GM19351 (cell line): ENCODE data around the gene ARMC2.
"Not testable (repeated sequence)": the region's sequence is repeated elsewhere in the genome, so short reads cannot be mapped to it uniquely, and the experiment has no call there.

ENCODE experiments used
- ATAC-seq: cut with Tn5 transposase; IDR thresholded peaks from one replicate; pipeline ENCODE4 v1.9.1; 2021; ENCODE audit warnings: mild to moderate bottlenecking, moderate library complexity; ENCODE audit not compliant: unreplicated experiment

The ARMC2 gene

DNA sequence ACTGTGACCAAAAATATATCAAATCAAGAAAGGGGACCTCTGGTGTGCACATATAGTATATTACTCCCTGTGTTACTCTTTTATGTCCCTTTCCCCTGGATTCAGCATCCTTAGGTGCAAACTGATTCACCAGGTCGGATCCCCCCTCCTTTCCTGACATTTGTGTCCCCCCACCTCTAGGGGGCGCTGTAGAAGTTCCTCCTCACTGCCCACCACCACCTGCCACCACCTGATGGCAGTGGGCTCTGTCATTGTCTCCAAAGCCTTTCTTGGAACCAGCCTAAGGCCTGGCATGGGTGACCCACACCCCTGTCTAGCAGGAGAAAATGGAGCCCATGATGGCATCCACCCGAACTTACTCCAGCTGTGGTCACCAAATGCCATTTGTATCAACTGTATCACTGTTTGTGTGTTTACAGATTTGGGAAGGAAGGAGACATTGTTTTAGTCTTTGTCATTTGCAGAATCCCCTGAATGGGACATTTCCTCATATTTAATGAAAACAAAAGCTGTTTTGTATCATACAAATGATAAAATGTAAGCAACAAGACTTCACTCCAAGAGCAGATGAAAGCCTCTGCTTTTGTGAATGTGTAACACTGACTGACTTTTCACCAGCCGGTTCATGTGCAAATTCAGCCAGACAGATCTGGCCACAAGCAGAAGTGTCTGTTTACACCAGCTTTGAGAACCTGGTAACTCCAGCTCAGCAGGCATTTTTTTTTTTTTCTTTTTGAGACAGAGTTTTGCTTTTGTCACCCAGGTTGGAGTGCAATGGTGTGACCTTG is 66.2 kb downstream of the ARMC2 start:
- ATAC-seq, result no peak

DNA sequence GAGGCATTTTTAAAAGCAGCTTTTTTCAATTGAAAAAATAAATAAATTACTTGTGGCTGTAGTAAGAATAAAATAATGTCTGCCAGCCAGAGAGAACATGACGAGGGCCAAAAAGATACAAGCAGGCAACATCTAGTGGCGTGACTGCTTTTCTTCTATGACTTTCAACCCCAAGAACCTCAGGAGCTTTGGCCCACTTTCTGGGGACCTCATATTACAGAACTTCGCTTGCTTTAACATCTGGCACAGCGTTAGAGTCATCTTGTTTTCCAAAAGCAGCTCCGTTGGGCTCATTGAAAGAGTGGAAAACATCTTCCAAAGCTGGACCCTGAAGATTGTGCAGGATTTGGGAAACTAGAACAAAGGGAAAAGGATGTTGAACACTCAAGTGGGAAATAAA is 67.0 kb downstream of the ARMC2 start:
- ATAC-seq, result no peak

DNA sequence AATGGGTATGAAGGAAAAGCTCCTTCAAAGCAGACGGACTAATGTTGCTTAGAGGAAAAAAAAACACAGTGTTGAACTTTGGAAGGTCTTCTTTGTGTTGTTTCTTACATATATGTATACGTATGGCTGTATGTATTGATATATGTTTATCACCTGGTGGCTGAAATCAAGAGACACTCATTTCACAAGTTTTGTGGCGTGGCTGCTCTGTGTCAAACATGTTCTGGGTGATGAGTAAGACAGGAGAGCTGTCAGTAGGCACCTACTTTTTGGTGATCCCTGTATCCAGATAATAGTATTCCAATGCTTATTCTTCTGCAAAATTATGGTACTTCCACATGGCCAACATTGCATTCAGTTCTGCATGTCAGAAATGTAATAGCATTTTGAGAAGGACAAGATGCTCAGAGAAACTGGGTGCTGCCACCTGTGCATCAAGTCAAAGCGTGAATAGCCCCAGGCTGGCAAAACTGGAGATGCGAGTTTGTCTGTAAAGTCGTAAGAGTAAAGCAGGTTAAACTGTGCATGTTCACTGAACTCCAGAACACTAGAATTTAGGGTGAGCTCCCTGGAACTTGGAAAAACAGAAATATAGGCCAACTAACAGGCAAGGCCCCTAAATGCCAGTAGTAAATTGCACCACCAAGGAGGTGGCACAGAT is 67.9 kb downstream of the ARMC2 start:
- no peak for ATAC-seq

DNA sequence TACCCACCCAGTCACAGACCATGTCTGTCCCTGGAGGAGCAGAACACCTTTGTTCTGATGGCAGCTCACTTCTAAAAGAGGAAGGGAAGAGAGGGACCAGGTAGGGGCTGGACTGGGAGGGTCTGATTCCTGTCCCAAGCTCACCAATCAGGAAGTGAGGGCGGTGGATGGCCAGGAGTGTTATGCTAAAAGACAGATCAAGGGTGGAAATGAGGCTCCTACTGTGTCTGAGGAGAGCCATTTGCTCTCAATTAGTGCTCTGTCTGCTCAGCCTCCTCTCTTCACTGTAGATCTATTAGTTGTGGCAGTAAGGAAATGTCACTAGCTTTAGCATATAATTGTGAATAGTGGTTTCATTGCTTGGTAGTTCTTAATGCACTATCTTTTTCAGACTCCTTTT is 72.5 kb downstream of the ARMC2 start:
- ATAC-seq, result no peak

DNA sequence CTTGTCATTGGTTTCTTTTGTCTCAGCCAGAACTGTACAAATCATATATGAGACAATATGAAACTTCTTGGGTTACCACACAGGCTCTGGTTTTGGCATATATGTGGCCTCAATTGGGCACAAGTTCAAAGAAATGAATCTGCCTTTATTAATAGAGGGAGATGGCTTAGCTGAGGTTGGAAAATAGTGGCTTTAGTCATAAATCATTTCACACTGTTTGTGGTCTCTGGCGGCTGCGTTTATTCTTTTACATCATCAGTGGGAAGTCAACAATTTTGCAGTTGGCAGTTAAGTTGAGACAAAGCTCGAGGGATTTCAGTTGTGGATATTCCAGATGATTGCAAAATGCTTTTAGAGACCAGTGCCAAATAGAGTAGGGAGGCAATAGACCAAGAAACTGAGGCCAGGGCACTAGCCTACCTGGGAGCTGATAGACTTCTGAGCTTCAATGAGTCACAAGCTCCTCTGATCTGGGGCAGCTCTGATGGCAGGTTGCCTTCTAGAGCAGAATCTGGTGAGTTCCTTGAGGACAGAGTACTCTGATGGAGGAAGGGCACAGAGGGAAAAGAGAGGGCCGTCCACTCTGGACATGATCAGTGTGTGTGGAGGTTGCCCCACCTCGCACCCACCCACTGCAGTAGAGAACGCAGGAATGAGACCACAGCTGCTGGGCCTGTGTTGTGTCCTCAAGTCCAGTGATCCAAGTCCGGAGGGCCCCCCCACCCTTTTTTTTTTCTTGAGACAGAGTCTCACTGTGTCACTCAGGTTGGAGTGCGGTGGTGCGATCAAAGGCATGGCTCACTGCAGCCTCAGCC is 73.5 kb downstream of the ARMC2 start:
- ATAC-seq, result no peak

DNA sequence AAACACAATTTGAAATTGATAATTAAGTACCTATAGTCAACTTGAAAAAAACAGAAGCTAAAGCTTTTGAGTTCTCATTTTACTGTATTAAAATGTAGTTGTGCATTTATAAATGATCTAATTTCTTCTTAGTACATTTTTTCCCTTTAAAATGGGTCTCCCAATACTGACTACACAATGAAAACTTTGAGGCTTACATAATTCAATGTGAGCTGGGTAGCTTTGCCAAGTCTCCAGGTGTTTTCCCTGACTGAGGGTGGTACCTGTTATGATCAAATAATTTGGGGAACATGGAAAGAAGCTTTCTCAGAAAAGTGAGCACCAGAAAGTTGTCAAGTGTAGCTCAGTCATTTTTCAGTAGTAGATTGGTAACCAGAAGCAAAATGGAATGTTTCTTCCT is 74.3 kb downstream of the ARMC2 start:
- no peak for ATAC-seq

DNA sequence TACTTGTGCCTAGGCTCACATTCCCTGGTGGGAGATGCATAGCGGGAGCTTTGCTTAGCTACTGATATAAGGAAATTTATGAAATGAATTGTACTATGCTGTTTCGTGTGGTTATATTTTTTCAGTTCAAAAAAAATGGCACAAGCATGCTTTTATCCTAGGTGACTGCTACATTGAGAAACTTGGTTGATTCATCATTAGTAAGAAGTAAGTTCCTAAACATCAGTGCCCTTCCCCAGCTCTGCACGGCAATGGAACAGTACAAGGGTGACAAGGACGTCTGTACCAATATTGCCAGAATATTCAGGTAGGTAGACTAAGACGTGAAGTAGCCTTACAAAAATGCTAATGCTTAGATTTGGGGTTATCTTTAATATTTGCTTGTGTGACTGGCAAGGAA is 79.7 kb downstream of the ARMC2 start:
- ATAC-seq, result no peak

DNA sequence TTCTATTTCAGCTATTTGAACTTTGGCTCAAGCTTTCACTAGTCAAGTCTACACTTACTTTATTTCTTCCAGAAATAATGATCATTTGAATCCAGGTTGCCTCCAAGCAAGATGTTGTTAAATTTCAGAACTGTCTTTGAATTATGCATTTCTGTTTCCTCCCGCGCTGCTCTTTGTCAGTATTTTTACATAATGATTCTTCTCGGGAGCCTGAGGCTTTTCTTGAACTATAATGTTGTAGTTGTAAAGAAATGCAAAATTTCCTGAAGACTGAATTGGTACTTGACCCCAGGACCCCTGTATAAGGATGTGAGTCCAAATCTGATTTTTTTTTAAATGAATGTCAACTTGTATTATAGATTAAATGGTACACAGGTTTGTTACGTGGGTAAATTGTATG is 80.4 kb downstream of the ARMC2 start:
- ATAC-seq, result no peak

DNA sequence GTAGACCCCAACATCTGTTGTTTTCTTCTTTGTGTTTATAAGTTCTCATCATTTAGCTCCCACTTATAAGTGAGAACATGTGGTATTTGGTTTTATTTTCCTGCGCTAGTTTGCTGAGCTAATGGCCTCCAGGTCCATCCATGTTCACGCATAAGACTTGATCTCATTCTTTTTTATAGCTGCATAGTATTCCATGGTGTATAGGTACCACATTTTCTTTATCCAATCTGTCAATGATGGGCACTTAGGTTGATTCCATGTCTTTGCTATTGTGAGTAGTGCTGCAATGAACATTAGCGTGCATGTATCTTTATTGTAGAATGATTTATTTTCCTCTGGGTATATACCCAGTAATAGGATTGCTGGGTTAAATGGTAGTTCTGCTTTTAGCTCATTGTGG is 82.9 kb downstream of the ARMC2 start:
- ATAC-seq, result not testable (repeated sequence)

DNA sequence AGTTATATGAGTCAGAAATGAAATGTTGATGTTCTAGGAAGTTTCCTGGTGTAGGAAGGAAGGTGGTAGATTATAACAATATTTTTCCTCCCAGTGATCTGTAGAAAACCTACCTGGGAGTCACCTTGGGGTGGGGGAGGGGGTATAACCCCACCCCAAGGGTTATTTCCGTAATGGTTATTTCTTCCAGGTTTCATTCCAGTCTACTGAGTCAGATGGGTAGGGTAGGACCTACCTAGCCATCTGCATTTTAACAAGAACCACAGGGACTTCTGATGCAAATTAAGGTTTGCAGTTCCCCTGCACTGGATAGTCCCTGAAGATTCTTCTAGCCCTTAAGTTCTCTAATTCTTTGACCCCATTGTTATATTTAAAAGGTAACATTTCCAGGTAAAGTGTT is 88.9 kb downstream of the ARMC2 start:
- ATAC-seq, result no peak

DNA sequence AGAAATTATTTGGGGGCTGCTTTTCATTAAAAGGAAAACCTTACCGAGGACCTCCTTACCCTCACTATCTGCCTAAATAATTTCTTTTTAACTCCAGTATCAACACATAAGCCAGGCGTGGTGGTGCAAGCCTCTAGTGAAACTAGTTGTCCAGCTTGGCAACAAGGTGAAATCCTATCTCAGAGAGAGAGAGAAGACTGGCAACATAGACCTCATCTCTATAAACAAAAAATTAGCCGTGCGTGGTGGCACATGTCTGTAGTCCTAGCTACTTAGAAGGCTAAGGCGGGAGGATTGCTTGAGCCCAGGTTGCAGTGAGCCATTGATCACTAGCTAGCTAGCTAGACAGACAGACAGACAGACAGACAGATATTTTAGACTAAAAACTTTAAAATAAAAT is 92.5 kb downstream of the ARMC2 start:
- no peak for ATAC-seq

DNA sequence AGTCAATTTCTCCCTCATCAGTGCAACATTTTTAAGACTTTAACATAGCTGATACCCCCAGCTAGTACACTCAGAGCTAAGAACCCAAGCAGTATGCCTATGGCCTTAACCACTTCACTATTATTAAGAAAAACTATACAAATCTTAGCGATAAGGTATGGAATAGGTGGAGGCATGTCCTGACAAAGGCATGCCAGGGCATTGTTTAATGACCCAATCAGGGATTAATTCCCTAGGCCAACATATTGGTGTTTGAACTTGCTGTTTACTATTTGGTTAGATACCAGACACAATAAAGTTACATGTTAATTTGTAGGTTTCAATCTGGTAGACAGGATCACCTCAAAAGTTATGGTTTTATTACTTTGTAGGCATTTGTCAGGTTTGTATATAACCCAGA is 93.1 kb downstream of the ARMC2 start:
- ATAC-seq, result no peak

DNA sequence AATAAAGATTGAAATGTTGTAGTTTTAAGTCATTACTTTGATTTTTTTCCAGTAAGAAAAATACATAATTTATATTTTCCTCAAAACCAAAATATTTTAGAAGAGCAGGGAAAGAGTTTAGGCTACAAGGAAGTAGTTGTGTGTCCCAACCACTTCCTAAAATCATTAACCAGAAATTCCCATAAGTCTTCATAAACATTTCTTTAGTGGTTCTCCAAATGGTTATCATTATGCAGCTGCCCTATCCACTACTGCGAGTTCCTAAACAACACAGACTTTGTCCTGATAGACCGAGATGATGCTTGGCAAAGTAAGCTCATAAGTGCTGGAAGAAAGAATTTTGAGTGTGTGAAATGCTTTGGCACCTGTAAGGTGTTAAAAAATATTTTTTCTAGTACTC is 93.6 kb downstream of the ARMC2 start:
- no peak for ATAC-seq

DNA sequence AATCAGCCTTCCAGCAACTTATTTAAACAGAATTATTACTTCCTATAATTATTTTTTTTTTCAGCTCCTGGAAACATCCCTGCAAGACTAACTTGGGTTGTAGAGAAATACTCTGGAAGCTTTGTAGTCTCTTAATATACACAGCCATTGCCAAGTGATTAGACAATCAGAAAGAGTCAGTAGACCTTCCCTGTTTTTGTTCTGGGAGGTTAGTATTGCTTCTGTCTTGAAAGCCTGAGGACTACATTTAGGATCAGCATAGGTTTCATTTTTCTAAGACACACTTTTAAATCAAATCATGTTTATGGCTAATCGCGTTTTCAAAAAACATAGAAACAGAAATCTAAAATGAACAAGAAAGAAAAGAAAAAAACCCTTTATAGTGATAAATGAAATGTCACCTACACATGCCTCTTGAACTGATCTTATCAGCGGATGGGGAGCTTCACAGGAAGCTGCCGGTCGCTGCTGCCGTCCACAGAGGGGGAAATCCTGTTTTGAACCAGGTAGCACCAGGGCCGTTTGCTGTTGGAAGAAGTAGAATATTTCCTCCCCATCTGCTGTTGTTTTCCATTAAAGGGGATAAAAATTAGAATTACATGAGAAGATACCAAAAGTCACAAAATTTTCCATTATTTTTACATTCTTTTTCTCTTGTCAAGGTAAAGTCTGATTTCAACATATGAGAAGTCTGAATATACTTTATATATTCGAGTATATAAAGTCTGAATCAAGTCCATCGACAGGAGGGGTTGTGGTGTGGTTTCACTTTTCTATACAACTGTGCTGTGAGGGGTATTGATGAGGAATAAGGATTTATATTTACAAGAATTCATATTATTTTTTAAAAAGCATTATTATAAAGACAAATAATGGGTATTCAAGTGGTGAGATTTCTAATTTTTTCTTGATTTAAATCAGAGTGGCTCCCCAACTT is 94.6 kb downstream of the ARMC2 start:
- no peak for ATAC-seq

DNA sequence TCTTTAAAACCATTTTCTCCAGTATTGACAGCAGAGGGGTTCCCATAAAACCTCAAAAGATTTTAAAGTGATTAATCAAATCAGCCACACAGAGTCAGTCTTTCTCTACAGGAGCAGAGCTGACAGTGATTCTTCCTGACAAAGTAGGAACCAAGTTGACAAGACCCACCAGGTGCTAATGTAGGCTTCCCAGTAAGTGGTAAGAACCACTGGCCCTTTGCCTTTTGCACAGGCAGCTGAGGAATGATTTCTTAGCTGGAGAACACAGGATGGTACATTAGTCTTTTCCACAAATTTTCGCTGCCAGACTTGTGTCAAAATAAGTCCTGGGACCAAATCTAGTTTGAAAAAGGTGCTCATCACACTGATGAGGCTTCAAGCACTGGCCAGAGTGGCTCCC is 95.8 kb downstream of the ARMC2 start:
- ATAC-seq, result no peak

DNA sequence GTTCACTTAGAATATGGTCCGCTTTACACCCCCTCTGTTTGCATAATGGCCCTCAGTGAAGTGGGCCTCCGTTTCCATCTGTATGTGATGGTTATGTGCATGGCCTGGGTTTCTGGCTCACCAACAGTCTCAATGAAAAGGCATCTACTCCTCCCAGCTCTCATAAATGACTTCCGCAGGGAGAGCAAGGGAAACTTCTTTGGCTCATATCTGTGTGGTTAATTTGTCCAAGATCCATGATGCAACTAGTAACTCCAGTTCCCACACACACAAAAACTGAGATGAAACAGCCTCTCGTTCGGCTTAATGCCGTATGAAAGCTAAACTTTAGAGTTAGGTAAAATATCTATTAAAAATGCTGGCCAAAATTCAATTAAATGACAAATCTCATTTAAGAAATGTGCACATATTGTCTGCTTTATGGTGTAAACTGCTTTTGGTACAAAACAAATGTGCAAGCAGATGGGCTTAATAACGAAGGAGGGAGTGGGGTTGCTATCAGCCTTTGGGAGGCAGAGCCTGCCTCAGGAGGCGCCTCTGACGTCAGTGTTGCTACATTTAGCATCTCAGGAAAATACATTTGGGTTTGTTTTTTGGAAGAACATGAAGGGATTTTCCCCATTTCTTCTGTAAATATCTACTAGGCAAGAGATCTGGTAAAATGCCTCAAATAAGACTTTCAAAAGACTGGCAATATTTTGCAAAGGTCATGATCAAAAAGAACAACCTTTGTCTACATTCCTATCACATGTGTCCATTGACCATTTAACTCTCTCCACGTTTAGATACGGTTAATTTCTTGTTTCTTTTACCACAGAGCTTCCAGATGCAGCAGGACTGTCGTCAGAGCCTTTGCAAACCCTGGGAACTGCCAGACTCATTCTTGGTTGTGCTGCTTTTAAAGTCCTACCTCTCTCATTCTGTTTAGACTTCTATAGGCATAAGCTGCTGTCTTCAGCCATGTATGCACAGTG is 96.8 kb downstream of the ARMC2 start:
- no peak for ATAC-seq

DNA sequence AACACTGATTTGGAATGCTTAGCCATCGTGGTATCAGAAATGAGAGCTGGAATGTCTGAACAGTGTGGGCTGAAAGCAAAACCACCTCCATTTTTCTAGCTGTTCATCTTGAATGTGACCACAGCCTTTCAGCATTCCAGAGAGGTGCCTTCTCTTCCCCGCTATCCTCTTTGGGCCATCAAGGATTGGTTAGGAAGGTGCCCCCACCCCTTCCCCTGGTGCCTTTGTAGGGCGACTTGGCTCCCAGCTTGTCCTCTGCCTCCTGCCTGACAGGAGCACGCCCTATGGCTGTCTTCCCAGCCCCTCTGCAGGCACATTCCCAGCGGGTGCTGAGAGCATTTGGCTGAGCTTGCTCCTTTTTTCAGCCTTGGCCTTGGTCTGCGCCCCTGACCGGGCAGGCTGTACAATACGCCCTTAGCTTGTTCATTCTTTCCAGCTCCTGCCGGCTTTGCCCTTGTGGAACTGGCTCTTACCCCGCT is 97.5 kb downstream of the ARMC2 start:
- no peak for ATAC-seq

DNA sequence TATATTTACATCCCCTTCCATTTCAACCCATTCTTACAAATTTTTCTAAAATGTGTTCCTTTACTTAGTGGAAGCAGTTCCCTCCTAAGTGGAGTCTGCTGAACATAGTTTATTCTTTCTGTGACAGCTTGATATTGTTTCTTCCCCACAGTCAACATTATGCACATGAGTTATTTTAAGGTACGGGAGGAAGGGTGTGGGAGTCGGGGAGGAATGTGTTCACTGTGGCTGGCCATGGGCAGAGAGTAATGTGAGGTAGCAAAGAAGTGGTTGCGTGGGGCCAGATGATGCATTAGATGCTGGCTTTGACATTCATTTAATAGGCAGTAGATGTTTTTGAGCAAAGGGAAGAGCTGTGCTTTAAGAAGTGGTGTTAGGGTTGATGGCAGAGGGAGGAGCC is 98.5 kb downstream of the ARMC2 start:
- no peak for ATAC-seq

DNA sequence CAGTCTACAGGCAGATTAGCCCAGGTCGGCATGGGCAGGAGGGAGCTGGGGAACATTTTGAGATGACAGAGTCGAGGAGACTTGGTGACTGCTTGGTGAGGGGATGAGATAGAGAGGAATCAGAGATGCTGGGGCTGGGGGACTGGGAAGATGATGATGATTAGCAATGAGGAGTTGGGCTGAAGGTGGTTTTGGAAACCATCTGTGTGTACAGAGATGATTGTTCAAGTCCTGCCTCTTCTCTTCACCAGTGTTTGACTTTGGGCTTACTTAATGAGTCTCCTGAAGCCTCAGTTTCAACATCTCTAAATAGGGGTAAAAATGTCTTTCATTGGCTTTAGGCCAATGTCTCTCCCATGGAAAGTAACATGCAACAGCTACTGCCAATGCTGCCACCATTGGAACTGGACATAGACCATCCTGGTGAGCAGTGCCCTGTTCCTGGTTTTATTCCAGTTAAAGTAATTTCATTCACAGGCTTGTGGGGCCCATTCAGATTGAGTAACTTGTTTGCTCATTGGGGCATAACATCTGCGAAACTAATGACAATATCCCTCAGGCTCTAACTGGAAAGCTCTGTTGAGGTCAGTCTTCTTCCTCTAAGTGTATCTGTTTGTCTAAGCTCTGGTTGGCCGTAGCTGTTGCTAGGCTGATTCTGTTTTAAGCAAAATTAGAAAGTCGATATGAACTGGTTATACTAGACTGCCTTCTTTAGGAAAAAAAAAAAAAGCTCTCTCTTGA is 99.1 kb downstream of the ARMC2 start:
- no peak for ATAC-seq
